AG04450 (cell line): ENCODE results near the gene CDKN2AIPNL. TPM values are rescaled to one million over a fixed set of nuclear protein-coding genes. Genes with fewer than 3 reads are reported as not detected.

Experiments used
- CTCF ChIA-PET: fragments of 300-600, 350-600 bp; formaldehyde crosslinking; extraction: SDS; loops from one replicate; lab custom pipeline; 2022; ENCODE audit warnings: antibody characterized with exemption, inconsistent platforms; lab: Charles Lee
- POLR2A ChIA-PET: fragments of 350-600 bp; formaldehyde crosslinking; extraction: SDS; loops from one replicate; lab custom pipeline; 2021; ENCODE audit warnings: antibody characterized with exemption, inconsistent platforms; lab: Yijun Ruan, JAX
- DNase-seq: peaks from one replicate; pipeline ENCODE4 v3.0.0-alpha.2; 2011; ENCODE audit warnings: low read depth, low spot score
- H3K27ac ChIP-seq: one replicate; pipeline ENCODE4 v1.5.1; 2012; ENCODE audit warnings: low read depth, low read length, control low read depth
- H3K27me3 ChIP-seq: one replicate; pipeline ENCODE4 v1.6.0; 2012; ENCODE audit warnings: low read length; ENCODE audit not compliant: control insufficient read depth, insufficient read depth
- H3K4me3 ChIP-seq: 2 replicates; pipeline ENCODE4 v1.5.1; 2011; ENCODE audit warnings: mild to moderate bottlenecking, low read depth, low read length, control low read depth
- H3K9me3 ChIP-seq: 2 replicates; pipeline ENCODE4 v1.5.1; 2012; ENCODE audit warnings: low read length; ENCODE audit not compliant: control insufficient read depth, insufficient read depth
- polyA plus RNA-seq: library from polyadenylated mRNA; depleted of rRNA; stranded (reverse); fragments of >200 nt; gene quantifications from 2 replicates; pipeline ENCODE4 v1.2.3, GENCODE V29; 2011
- TF ChIP-seq, protein P1 (sequence below): IDR thresholded peaks from 2 replicates; pipeline ENCODE4 v1.5.1; 2011; ENCODE audit warnings: low read depth, low read length, control low read depth, inconsistent platforms

The CDKN2AIPNL gene
- polyA plus RNA-seq, 1 experiment: 20.8 TPM

DNA sequence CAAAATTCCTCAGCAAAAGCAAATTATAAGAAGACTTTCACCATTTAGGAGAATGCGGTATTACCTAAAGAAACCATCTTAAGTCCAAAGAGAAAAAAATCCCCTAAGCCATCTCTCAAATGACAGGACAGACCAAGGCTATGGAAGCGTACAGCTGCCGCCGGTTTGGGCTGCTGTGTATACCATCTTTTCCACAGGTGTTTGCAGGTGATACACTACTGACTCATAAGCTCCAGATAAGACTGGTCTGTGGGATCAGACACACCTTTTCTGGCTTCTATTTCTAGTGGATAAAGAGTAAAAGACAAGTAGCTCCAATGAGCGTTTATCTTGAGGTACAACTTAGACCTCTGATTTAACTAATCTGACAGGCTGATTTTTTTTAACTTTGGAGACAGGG, 7.7 kb downstream of the CDKN2AIPNL start:
- H3K27me3 ChIP-seq: no peaks in the 10 kb centered on the region
- H3K4me3 ChIP-seq: no peak overlapping the region
- CTCF ChIA-PET: interaction anchor here (0.9 kb wide), 1 partner anchor 10 kb away, joined by 3 read pairs; no protein-coding TSS in a partner anchor
- H3K27ac ChIP-seq: no peak overlapping the region
- TF ChIP-seq, protein P1, sequence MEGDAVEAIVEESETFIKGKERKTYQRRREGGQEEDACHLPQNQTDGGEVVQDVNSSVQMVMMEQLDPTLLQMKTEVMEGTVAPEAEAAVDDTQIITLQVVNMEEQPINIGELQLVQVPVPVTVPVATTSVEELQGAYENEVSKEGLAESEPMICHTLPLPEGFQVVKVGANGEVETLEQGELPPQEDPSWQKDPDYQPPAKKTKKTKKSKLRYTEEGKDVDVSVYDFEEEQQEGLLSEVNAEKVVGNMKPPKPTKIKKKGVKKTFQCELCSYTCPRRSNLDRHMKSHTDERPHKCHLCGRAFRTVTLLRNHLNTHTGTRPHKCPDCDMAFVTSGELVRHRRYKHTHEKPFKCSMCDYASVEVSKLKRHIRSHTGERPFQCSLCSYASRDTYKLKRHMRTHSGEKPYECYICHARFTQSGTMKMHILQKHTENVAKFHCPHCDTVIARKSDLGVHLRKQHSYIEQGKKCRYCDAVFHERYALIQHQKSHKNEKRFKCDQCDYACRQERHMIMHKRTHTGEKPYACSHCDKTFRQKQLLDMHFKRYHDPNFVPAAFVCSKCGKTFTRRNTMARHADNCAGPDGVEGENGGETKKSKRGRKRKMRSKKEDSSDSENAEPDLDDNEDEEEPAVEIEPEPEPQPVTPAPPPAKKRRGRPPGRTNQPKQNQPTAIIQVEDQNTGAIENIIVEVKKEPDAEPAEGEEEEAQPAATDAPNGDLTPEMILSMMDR: no peak
- no peak for DNase-seq
- H3K9me3 ChIP-seq: no peaks in the 10 kb centered on the region
- POLR2A ChIA-PET: interaction anchor here (1.3 kb wide), 1 partner anchor 11 kb away, joined by 3 read pairs; no protein-coding TSS in a partner anchor

DNA sequence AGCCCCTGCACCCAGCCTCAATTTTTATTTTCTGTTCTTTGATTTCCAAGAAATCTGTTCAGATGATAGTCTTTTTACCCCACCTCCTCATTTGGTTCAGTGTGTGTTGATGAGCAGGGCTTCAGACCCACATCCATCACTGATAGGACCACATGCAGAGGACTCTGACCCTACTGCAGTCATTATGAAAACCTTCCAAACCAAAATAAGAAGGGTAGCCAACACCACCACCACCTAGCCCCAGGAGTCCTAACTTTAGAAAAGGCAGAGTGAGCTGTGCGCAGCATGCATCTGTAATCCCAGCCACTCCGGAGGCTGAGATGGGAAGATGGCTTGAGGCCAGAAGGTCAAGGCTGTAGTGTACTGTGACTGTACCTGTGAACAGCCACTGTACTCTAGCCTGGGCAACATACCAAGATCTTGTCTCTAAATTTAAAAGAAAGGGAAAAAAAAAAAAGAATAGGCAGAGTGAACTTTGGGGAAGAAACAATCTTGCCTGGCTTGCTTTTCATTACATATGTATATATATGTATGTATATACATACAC, 13.0 kb downstream of the CDKN2AIPNL start:
- no peak for DNase-seq
- TF ChIP-seq, protein P1: no peak
- no peak overlapping the region for H3K27ac ChIP-seq
- H3K4me3 ChIP-seq: no peak overlapping the region
- no peaks in the 10 kb centered on the region for H3K9me3 ChIP-seq
- CTCF ChIA-PET: interaction anchor here (1.8 kb wide), 1 partner anchor 13 kb away, joined by 4 read pairs; the partner anchor contains the start of gene CDKN2AIPNL
- H3K27me3 ChIP-seq: no peaks in the 10 kb centered on the region
- POLR2A ChIA-PET: no interaction called here

DNA sequence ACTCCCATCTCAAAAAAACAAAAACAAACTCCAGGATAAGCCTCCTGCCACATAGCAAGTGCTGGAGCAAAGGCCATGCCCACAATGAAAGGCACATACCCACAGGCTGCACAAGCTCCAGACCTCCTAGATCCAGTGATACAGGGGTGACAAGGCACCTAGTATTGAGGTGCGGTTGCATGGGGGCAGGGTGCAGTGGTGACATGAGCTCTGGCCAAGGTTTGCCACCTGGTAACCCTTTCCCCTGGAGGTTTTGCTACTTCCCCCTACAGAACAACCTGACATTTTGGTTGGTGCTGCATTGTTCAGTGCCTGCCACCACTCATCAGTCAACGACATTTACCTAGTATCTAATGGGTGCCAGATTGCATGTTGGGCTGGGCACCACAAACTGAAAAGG, 14.5 kb downstream of the CDKN2AIPNL start:
- POLR2A ChIA-PET: interaction anchor here (0.6 to 0.9 kb wide), 2 partner anchors 17 to 151 kb away, joined by 3 to 5 read pairs; no protein-coding TSS in a partner anchor
- TF ChIP-seq, protein P1: no peak
- CTCF ChIA-PET: interaction anchor here (1.1 to 1.8 kb wide), 2 partner anchors 14 to 181 kb away, joined by 3 to 4 read pairs; partner anchors contain the start of gene CDKN2AIPNL

DNA sequence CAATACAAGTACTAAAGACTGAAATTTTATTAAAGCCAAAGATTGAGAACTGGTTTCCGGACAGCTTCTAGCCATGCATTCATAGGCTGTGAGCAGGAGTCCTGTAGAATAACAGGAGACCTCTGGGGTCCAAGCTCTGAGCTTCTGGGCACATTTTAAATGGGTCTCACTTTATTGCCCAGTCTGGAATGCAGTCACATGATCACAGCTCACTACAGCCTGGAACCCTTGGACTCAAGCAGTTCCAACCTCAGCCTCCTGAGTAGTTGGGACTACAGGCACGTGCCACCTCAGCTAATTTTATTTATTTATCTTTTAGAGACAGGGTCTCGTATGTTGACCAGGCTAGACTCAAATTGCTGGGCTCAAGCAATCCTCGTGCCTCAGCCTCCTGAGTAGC, 15.4 kb downstream of the CDKN2AIPNL start:
- ChIA-PET CTCF (interaction anchor here (1.1 kb wide), 2 partner anchors 12 to 15 kb away, joined by 4 to 5 read pairs; partner anchors contain the start of gene CDKN2AIPNL), POLR2A (interaction anchor here (0.6 kb wide), 1 partner anchor 129 kb away, joined by 3 read pairs; no protein-coding TSS in a partner anchor)
- Histone ChIP-seq H3K27me3 (no peaks in the 10 kb centered on the region), H3K27ac (no peak overlapping the region), H3K4me3 (no peak overlapping the region), H3K9me3 (no peaks in the 10 kb centered on the region)
- TF ChIP-seq, protein P1: no peak
- no peak for DNase-seq

More for the DNA sequence above, 14.5 kb downstream of the CDKN2AIPNL start:
- Histone ChIP-seq H3K27me3 (no peaks in the 10 kb centered on the region), H3K4me3 (no peak overlapping the region), H3K9me3 (no peaks in the 10 kb centered on the region), H3K27ac (no peak overlapping the region)
- DNase-seq: no peak

DNA sequence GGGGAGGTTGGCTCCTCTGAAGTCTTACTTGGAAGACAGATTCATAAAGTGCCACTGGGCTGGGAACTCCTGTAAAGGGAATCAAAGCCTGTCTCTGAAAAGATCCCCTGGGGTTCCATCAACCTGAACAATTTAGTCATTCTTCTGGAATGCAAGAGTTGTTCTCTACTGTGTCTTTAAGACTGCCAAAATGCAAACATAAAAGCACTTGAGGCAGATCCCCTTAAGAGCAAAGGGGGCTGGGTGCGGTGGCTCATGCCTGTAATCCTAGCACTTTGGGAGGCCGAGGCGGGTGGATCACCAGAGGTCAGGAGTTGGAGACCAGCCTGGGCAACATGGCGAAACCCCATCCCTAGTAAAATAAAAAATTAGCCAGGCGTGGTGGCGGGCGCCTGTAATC, 16.7 kb downstream of the CDKN2AIPNL start:
- Histone ChIP-seq H3K4me3 (no peak overlapping the region), H3K27ac (no peak overlapping the region), H3K9me3 (no peaks in the 10 kb centered on the region), H3K27me3 (no peaks in the 10 kb centered on the region)
- ChIA-PET POLR2A (no interaction called here), CTCF (interaction anchor here (1.3 kb wide), 1 partner anchor 183 kb away, joined by 3 read pairs; no protein-coding TSS in a partner anchor)
- DNase-seq: no peak
- TF ChIP-seq, protein P1: no peak
